HepG2 (cell line): ENCODE measurements around the gene UBA6. TPM values are rescaled to one million over a fixed set of nuclear protein-coding genes. Genes with fewer than 3 reads are reported as not detected.

Experiments used
- ATAC-seq: fragments of 200-7000 bp; cut with Tn5 transposase; 3 replicates; pipeline ENCODE4 v1.9.1; 2020; ENCODE audit warnings: mild to moderate bottlenecking, moderate library complexity
- BruUV-seq: library from RNA; stranded (reverse); fragments of 400-500 nt; replicated peaks from 2 replicates; lab custom pipeline; 2021; lab: Mats Ljungman, UMichigan
- CTCF ChIA-PET: fragments of 300-600 bp; formaldehyde crosslinking; extraction: SDS; loops from one replicate; lab custom pipeline; 2021; ENCODE audit warnings: low total read pairs, inconsistent platforms, low intra/inter-chr PET ratio; lab: Yijun Ruan, JAX
- POLR2A ChIA-PET: fragments of 350-600 bp; sonication (Branson Sonifier 250); formaldehyde crosslinking; loops from one replicate; lab custom pipeline; 2020; ENCODE audit warnings: antibody characterized with exemption, inconsistent platforms; lab: Yijun Ruan, JAX
- DNase-seq: peaks from one replicate; pipeline ENCODE4 v3.0.0-alpha.2; 2015; ENCODE audit warnings: low spot score
- FAIRE-seq: peaks from 3 replicates; lab custom pipeline; 2011; peaks lifted over from hg19 to GRCh38; lab: Jason Lieb, UNC
- H2AFZ ChIP-seq: one replicate; pipeline ENCODE4 v1.6.1; 2011; ENCODE audit warnings: low read length, inconsistent platforms
- H3K27ac ChIP-seq: fragments of 300-600 bp; 3 replicates; pipeline ENCODE4 v1.8.0; 2011; ENCODE audit warnings: mixed run types, mild to moderate bottlenecking, mixed read lengths, low read length, inconsistent platforms; ENCODE audit not compliant: insufficient read depth; ENCODE audit errors: extremely low read length
- H3K27me3 ChIP-seq, 2 experiments: fragments of 200-600 bp in 1 of 2; 2 replicates in 1 of 2; 3 replicates in 1 of 2; pipeline versions ENCODE4 v1.6.0 to v1.8.0; 2011; ENCODE audit warnings: low read length in 2 of 2, mild to moderate bottlenecking in 2 of 2, moderate library complexity in 2 of 2, inconsistent platforms in 1 of 2; ENCODE audit not compliant: insufficient read depth in 2 of 2, control insufficient read depth in 1 of 2
- H3K36me3 ChIP-seq, 2 experiments: fragments of 200-600 bp in 1 of 2; replicated peaks in 1 of 2; 2 replicates in 1 of 2; 3 replicates in 1 of 2; pipeline versions ENCODE4 v1.5.1 to v1.8.0; 2011; ENCODE audit warnings: low read length in 2 of 2, inconsistent platforms in 1 of 2; ENCODE audit not compliant: insufficient read depth in 2 of 2, control insufficient read depth in 1 of 2
- H3K4me1 ChIP-seq: 2 replicates; pipeline ENCODE4 v1.5.1; 2012; ENCODE audit warnings: low read length, inconsistent platforms; ENCODE audit not compliant: insufficient read depth
- H3K4me2 ChIP-seq: 2 replicates; pipeline ENCODE4 v1.6.0; 2011; ENCODE audit warnings: low read depth, low read length, inconsistent platforms
- H3K4me3 ChIP-seq, 3 experiments: fragments of 200-600 bp in 1 of 3; sonication (generic), shearing (Covaris generic) in 1 of 3; replicated peaks in 1 of 3; 2 replicates each; pipeline ENCODE4 v1.5.1; 2011 to 2016; ENCODE audit warnings: low read length in 3 of 3, inconsistent platforms in 2 of 3, low read depth in 2 of 3, mild to moderate bottlenecking in 2 of 3, control low read depth in 1 of 3, mixed read lengths in 1 of 3; ENCODE audit not compliant: insufficient read depth in 1 of 3
- H3K79me2 ChIP-seq: one replicate; pipeline ENCODE4 v1.6.1; 2011; ENCODE audit warnings: low read length, inconsistent platforms; ENCODE audit not compliant: insufficient read depth
- H3K9ac ChIP-seq: 2 replicates; pipeline ENCODE4 v1.6.0; 2011; ENCODE audit warnings: mild to moderate bottlenecking, low read depth, low read length, inconsistent platforms; ENCODE audit not compliant: insufficient read depth
- H3K9me3 ChIP-seq: 2 replicates; pipeline ENCODE4 v1.5.1; 2012; ENCODE audit warnings: mild to moderate bottlenecking, low read length
- H4K20me1 ChIP-seq: 2 replicates; pipeline ENCODE4 v1.6.0; 2011; ENCODE audit warnings: inconsistent platforms, mild to moderate bottlenecking, low read length, moderate library complexity; ENCODE audit not compliant: insufficient read depth
- XBP1 ChIP-seq: sonication (generic); formaldehyde crosslinking; IDR thresholded peaks from 2 replicates; pipeline ENCODE4 v1.5.0; 2020; ENCODE audit warnings: missing genetic modification reagents
- ZBTB38 ChIP-seq: sonication (generic); formaldehyde crosslinking; IDR thresholded peaks from 2 replicates; pipeline ENCODE4 v1.5.1; 2020; ENCODE audit warnings: mild to moderate bottlenecking, missing genetic modification reagents
- ZNF451 ChIP-seq: sonication (generic); formaldehyde crosslinking; IDR thresholded peaks from 2 replicates; pipeline ENCODE4 v1.5.0; 2020; ENCODE audit warnings: mild to moderate bottlenecking, missing genetic modification reagents
- ZNF460 ChIP-seq: sonication (generic); formaldehyde crosslinking; IDR thresholded peaks from 2 replicates; pipeline ENCODE4 v1.5.1; 2020; ENCODE audit warnings: missing genetic modification reagents, mild to moderate bottlenecking, borderline replicate concordance
- ZNF547 ChIP-seq: sonication (generic); formaldehyde crosslinking; IDR thresholded peaks from 2 replicates; pipeline ENCODE4 v1.5.1; 2020; ENCODE audit warnings: mild to moderate bottlenecking, missing genetic modification reagents
- ZNF777 ChIP-seq: sonication (generic); formaldehyde crosslinking; IDR thresholded peaks from 2 replicates; pipeline ENCODE4 v1.4.0; 2020; ENCODE audit warnings: missing genetic modification reagents
- WGBS: methylation state at CpG from one replicate; pipeline ENCODE4 v1.1.6; 2017; ENCODE audit warnings: low lambda C conversion rate; 5-methylcytosine and 5-hydroxymethylcytosine counted together
- in situ Hi-C: cut with HindIII; loops from 2 replicates; pipeline ENCODE4 v1.10.0; 2017; ENCODE audit warnings: low pct_unique_long_range_greater_than_20kb; ENCODE audit not compliant: extremely low pct_ligation_motif_present
- intact Hi-C: fragments of 100-400 bp; cut with micrococcal nuclease; formaldehyde crosslinking; loops from one replicate; pipeline ENCODE4 v1.10.0; 2022; ENCODE audit not compliant: unreplicated experiment
- polyA plus RNA-seq, 8 experiments: library from polyadenylated mRNA; depleted of rRNA in 3 of 8; stranded (reverse) in 7 of 8; unstranded in 1 of 8; fragments of >200 nt; fragmentation: Illumina TruSeq in 4 of 8; extraction: Trizol in 4 of 8; gene quantifications; 2 replicates each; pipeline versions ENCODE4 v1.2.1 to v1.2.3, GENCODE V29; 2011 to 2016; ENCODE audit warnings: low read depth in 4 of 8, missing spikeins in 1 of 8, mixed read lengths in 1 of 8; ENCODE audit not compliant: insufficient read depth in 1 of 8
- total RNA-seq, 5 experiments: library from RNA; depleted of rRNA; stranded (reverse); fragments of >200 nt; fragmentation: Illumina TruSeq; extraction: Trizol; gene quantifications; 2 replicates each; pipeline ENCODE4 v1.2.3, GENCODE V29; 2016; ENCODE audit warnings: low read depth in 1 of 5
- TF ChIP-seq, protein P1 (sequence below): sonication (generic); formaldehyde crosslinking; IDR thresholded peaks from 2 replicates; pipeline ENCODE4 v1.5.1; 2020; ENCODE audit warnings: mild to moderate bottlenecking, missing genetic modification reagents, moderate library complexity

UBA6 gene
- total and polyA plus RNA-seq, 2 of the 13 experiments (the other 11 are each of a cell fraction or from before 2014, with no cell fraction given), result 33.3 to 75.4 TPM

DNA sequence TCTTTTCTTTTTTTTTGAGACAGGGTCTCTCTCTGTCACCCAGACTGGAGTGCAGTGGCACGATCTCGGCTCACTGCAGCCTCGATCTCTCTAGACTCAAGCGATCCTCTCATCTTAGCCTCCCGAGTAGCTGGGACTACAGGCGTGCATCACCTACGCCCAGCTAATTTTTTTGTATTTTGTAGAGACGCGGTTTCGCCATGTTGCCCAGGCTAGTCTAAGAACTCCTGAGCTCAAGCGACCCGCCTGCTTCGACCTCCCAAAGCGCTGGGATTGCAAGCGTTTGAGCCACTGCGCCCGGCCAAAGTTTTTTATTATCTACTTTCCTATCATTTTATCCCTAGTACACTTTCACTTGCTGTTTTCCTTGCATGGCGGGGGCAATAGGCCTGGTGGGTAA, 1.4 kb downstream of the UBA6 start:
- CTCF ChIA-PET, result no interaction called here

More for the DNA sequence above, 1.4 kb downstream of the UBA6 start:
- FAIRE-seq (no peak), DNase-seq (no peak), ATAC-seq (no peak)
- Histone ChIP-seq H3K36me3 (peaks cover 0 to 13% of the 10 kb centered on the region in 2 experiments; a peak in 3 of 5 replicates), H3K4me3 (peak overlapping the region; percentile 87 to 89 (median 88)), H3K9ac (peak overlapping the region; percentile 83), H3K4me2 (peak overlapping the region; percentile 81), H3K9me3 (no peaks in the 10 kb centered on the region), H3K27me3 (no peaks in the 10 kb centered on the region), H3K4me1 (peaks cover 49% of the 10 kb centered on the region), H2AFZ (no peak overlapping the region), H4K20me1 (peaks cover 5% of the 10 kb centered on the region; the same call in 1 of the 2 replicates), H3K79me2 (peaks cover 76% of the 10 kb centered on the region), H3K27ac (peak overlapping the region; percentile 84)
- POLR2A ChIA-PET, result interaction anchor here (1.2 kb wide), 1 partner anchor 155 kb away, joined by 3 read pairs; the partner anchor contains the start of gene CENPC
- intact Hi-C loops (loop anchor here (2.0 to 5.0 kb wide), 3 partner anchors 15 to 152 kb away; partner anchors contain the start of gene CENPC), in situ Hi-C loops (no loop called here)
- TF ChIP-seq ZNF451 (CRISPR knock-in tag) (no peak), ZNF777 (CRISPR knock-in tag) (no peak), ZNF547 (CRISPR knock-in tag) (0 out of 2 replicates have a peak, but pooled peaks have one; percentile 27), ZNF460 (CRISPR knock-in tag) (peak; percentile 55; the same call in 1 of the 2 replicates), XBP1 (CRISPR knock-in tag) (no peak), ZBTB38 (CRISPR knock-in tag) (peak; percentile 93)
- TF ChIP-seq, protein P1, sequence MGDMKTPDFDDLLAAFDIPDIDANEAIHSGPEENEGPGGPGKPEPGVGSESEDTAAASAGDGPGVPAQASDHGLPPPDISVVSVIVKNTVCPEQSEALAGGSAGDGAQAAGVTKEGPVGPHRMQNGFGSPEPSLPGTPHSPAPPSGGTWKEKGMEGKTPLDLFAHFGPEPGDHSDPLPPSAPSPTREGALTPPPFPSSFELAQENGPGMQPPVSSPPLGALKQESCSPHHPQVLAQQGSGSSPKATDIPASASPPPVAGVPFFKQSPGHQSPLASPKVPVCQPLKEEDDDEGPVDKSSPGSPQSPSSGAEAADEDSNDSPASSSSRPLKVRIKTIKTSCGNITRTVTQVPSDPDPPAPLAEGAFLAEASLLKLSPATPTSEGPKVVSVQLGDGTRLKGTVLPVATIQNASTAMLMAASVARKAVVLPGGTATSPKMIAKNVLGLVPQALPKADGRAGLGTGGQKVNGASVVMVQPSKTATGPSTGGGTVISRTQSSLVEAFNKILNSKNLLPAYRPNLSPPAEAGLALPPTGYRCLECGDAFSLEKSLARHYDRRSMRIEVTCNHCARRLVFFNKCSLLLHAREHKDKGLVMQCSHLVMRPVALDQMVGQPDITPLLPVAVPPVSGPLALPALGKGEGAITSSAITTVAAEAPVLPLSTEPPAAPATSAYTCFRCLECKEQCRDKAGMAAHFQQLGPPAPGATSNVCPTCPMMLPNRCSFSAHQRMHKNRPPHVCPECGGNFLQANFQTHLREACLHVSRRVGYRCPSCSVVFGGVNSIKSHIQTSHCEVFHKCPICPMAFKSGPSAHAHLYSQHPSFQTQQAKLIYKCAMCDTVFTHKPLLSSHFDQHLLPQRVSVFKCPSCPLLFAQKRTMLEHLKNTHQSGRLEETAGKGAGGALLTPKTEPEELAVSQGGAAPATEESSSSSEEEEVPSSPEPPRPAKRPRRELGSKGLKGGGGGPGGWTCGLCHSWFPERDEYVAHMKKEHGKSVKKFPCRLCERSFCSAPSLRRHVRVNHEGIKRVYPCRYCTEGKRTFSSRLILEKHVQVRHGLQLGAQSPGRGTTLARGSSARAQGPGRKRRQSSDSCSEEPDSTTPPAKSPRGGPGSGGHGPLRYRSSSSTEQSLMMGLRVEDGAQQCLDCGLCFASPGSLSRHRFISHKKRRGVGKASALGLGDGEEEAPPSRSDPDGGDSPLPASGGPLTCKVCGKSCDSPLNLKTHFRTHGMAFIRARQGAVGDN (CRISPR knock-in tag), result 0 out of 2 replicates have a peak, but pooled peaks have one; percentile 12
- no TSS peak for BruUV-seq
- WGBS, result 64% methylated on average over 18 of the region's 18 CpGs
